HG02943 (cell line): Measurements from ENCODE around the gene PPP2R1A.
"Not testable (repeated sequence)": the region's sequence is repeated elsewhere in the genome, so short reads cannot be mapped to it uniquely, and the experiment has no call there.

Source experiments
- ATAC-seq: cut with Tn5 transposase; IDR thresholded peaks from one replicate; pipeline ENCODE4 v1.9.1; 2021; ENCODE audit warnings: mild to moderate bottlenecking, low read depth, moderate library complexity; ENCODE audit not compliant: unreplicated experiment

PPP2R1A gene

GRCh38 chr19:52200044-52200443 lies 10.2 kb downstream of the PPP2R1A start:
- ATAC-seq: no peak

- ATAC-seq: not testable (repeated sequence)
These were observed 11.0 kb downstream of the PPP2R1A start for GRCh38 chr19:52200755-52201391.

GRCh38 chr19:52206481-52206880 lies 16.6 kb downstream of the PPP2R1A start:
- ATAC-seq: no peak

- no peak for ATAC-seq
These were observed 21.4 kb downstream of the PPP2R1A start for GRCh38 chr19:52211203-52211602.

- no peak for ATAC-seq
These were observed 22.2 kb downstream of the PPP2R1A start for GRCh38 chr19:52211926-52212571.

- ATAC-seq: no peak
These were observed 22.9 kb downstream of the PPP2R1A start for GRCh38 chr19:52212572-52213255.

- no peak for ATAC-seq
These were observed 24.4 kb downstream of the PPP2R1A start for GRCh38 chr19:52214241-52214640.

GRCh38 chr19:52216401-52216800 lies 26.5 kb downstream of the PPP2R1A start:
- ATAC-seq: no peak

GRCh38 chr19:52217576-52217975 lies 27.7 kb downstream of the PPP2R1A start:
- ATAC-seq: no peak

GRCh38 chr19:52219611-52220010 lies 29.8 kb downstream of the PPP2R1A start:
- ATAC-seq: no peak

- no peak for ATAC-seq
These were observed 31.2 kb downstream of the PPP2R1A start for GRCh38 chr19:52221031-52221430.

GRCh38 chr19:52221831-52222375 lies 32.1 kb downstream of the PPP2R1A start:
- no peak for ATAC-seq

GRCh38 chr19:52224211-52224610 lies 34.4 kb downstream of the PPP2R1A start:
- ATAC-seq: no peak

- no peak for ATAC-seq
These were observed 36.8 kb downstream of the PPP2R1A start for GRCh38 chr19:52226652-52227051.

GRCh38 chr19:52227196-52227940 lies 37.5 kb downstream of the PPP2R1A start:
- no peak for ATAC-seq

GRCh38 chr19:52227980-52228379 lies 38.1 kb downstream of the PPP2R1A start:
- no peak for ATAC-seq

GRCh38 chr19:52229524-52229923 lies 39.7 kb downstream of the PPP2R1A start:
- ATAC-seq: no peak

- no peak for ATAC-seq
These were observed 40.8 kb downstream of the PPP2R1A start for GRCh38 chr19:52230685-52231084.

GRCh38 chr19:52231154-52231910 lies 41.5 kb downstream of the PPP2R1A start:
- no peak for ATAC-seq

- ATAC-seq: no peak
These were observed 44.6 kb downstream of the PPP2R1A start for GRCh38 chr19:52234406-52234805.
